Measurements from ENCODE around the gene SCARB1.
A peak's percentile ranks its signal among the peaks of the same experiment; 100 is the strongest.

Gene SCARB1

GRCh38 chr12:124847113-124848074 lies 16.3 kb downstream of the SCARB1 start:
- DNase-seq (ENCODE audit: low spot score): no peak
- TF ChIP-seq CTCF (IDR thresholded peaks at IDR 0.05): no peak
- peak overlapping the region in 1 of 2 donors; percentile 7 for H3K27ac ChIP-seq
- H3K4me3 ChIP-seq: no peak overlapping the region

DNA sequence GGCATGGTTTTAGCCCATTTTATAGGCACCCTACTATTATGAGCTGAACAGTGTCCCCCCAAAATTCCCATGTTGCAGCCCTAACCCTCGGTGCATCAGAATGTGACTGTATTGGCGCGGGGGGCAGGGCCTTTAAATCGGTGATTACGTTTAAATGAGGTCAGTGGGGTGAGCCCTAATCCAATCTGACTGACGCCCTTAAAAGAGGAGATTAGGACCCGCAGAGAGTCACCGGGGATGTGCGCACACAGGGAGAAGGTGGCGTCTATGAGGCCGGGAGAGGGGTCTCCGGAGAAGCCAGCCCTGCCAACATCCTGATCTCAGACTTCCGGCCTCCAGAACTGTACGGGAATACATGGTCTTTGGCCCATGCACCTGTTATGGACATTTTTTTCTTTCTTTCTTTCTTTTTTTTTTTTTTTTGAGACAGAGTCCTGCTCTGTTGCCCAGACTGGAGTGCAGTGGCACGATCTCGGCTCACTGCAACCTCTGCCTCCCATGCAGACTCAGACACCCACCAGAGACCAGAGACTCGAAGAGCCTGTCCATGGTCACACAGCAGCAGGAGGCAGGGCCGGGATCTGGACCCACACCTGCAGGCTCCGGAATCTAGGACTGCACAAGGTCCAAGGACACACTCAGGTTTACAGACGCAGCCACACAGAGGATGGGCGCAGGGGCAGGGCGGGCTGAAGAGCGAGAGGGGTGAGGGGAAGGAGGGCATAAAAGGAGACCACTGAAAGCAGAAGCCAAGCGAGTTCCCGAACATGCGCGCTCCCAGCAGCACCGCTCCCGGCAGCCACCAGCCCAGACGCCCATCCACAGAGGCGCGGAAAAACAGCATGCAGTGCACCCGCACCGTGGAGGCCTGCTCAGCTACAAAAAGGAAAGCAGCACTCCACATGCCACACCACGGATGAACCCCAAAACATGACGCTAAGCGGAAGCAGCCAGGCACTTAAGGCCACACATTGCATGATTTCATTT lies 19.0 kb downstream of the SCARB1 start:
- DNase-seq (ENCODE audit: low spot score): no peak
- no peak overlapping the region for H3K27ac ChIP-seq
- no peak overlapping the region for H3K4me3 ChIP-seq
- TF ChIP-seq CTCF (IDR thresholded peaks at IDR 0.05): no peak

- no peak for DNase-seq (ENCODE audit: low spot score)
- H3K4me3 ChIP-seq: no peak overlapping the region
These were observed 20.7 kb downstream of the SCARB1 start for GRCh38 chr12:124842800-124843510.

GRCh38 chr12:124842073-124842749 lies 21.5 kb downstream of the SCARB1 start:
- Histone ChIP-seq H3K4me3 (no peak overlapping the region), H3K27ac (peak overlapping the region in 1 of 2 donors; percentile 30)
- DNase-seq (ENCODE audit: low spot score): no peak
- TF ChIP-seq CTCF (IDR thresholded peaks at IDR 0.05): no peak

More at GRCh38 chr12:124842800-124843510, 20.7 kb downstream of the SCARB1 start:
- no peak for TF ChIP-seq CTCF (IDR thresholded peaks at IDR 0.05)
- peak overlapping the region in 1 of 2 donors; percentile 30 for H3K27ac ChIP-seq

DNA sequence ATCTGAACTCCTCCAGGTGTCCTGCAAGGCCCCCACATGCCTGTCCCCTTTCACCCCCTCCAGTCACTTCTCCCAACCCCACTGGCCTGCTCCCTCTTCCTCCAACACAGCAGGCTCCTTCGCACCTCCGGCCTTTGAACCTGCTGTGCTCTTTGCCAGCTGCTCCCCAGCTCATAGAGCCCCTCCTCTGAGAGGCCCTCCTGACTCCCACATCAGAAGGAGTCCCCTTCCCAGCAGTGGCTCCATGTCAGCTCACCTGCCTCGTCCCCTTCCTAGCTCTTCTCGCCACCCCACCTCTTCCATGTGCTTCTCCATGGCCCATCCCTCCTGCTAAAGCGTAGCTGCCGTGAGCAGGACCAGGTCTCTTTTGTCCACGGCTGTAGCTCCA lies 22.1 kb downstream of the SCARB1 start:
- H3K4me3 ChIP-seq: no peak overlapping the region
- DNase-seq (ENCODE audit: low spot score): no peak
- TF ChIP-seq CTCF (IDR thresholded peaks at IDR 0.05): no peak
- no peak overlapping the region for H3K27ac ChIP-seq
